Hippocampal formation (tissue), 2 donors: ENCODE results near the gene SEMA3C.
"Not testable (repeated sequence)": the region's sequence is repeated elsewhere in the genome, so short reads cannot be mapped to it uniquely, and the experiment has no call there.

Source experiments
- DNase-seq, 2 donors: peaks; one replicate each; lab custom pipeline; 2025; lab: John Stamatoyannopoulos, UW

The SEMA3C gene

GRCh38 chr7:80926955-80927354 lies 8.1 kb upstream of the SEMA3C start:
- not testable (repeated sequence) for DNase-seq

- no peak for DNase-seq
Measured at GRCh38 chr7:80924090-80924489, 5.2 kb upstream of the SEMA3C start.

- DNase-seq, result no peak
Measured at GRCh38 chr7:80923211-80923612, 4.4 kb upstream of the SEMA3C start.

- no peak for DNase-seq
Measured at GRCh38 chr7:80922253-80923049, 3.6 kb upstream of the SEMA3C start.

- DNase-seq, result no peak
Measured at GRCh38 chr7:80921130-80921529, 2.3 kb upstream of the SEMA3C start.

- no peak for DNase-seq
Measured at GRCh38 chr7:80918399-80918798, 452 bp downstream of the SEMA3C start.

GRCh38 chr7:80916770-80917741 lies 1.8 kb downstream of the SEMA3C start:
- peak in 1 of 2 donors; percentile 54 for DNase-seq

GRCh38 chr7:80910228-80910627 lies 8.6 kb downstream of the SEMA3C start:
- no peak for DNase-seq

GRCh38 chr7:80908360-80908797 lies 10.5 kb downstream of the SEMA3C start:
- no peak for DNase-seq

- no peak for DNase-seq
Measured at GRCh38 chr7:80907612-80908011, 11.2 kb downstream of the SEMA3C start.

- no peak for DNase-seq
Measured at GRCh38 chr7:80907141-80907601, 11.7 kb downstream of the SEMA3C start.

GRCh38 chr7:80905334-80905733 lies 13.5 kb downstream of the SEMA3C start:
- no peak for DNase-seq

- DNase-seq, result no peak
Measured at GRCh38 chr7:80902716-80903308, 16.0 kb downstream of the SEMA3C start.

GRCh38 chr7:80902019-80902418 lies 16.8 kb downstream of the SEMA3C start:
- no peak for DNase-seq

- DNase-seq, result no peak
Measured at GRCh38 chr7:80900583-80901576, 18.0 kb downstream of the SEMA3C start.

- no peak for DNase-seq
Measured at GRCh38 chr7:80896906-80897598, 21.8 kb downstream of the SEMA3C start.

- DNase-seq, result no peak
Measured at GRCh38 chr7:80895056-80895455, 23.8 kb downstream of the SEMA3C start.

GRCh38 chr7:80891259-80891544 lies 27.6 kb downstream of the SEMA3C start:
- DNase-seq, result no peak

GRCh38 chr7:80890426-80891258 lies 28.2 kb downstream of the SEMA3C start:
- no peak for DNase-seq

GRCh38 chr7:80889525-80889924 lies 29.3 kb downstream of the SEMA3C start:
- DNase-seq, result no peak
